Hepatocyte (in vitro differentiated cells): ENCODE measurements around the gene OR13J1. TPM values are rescaled to one million over a fixed set of nuclear protein-coding genes. Genes with fewer than 3 reads are reported as not detected.
"Not testable (repeated sequence)": the region's sequence is repeated elsewhere in the genome, so short reads cannot be mapped to it uniquely, and the experiment has no call there.

ENCODE experiments used
- DNase-seq: peaks from one replicate; pipeline ENCODE4 v3.0.0-alpha.2; 2016; ENCODE audit warnings: low spot score
- H2AFZ ChIP-seq: fragments of 200-600 bp; sonication (generic); 2 replicates; pipeline ENCODE4 v1.6.0; 2016; ENCODE audit warnings: antibody characterized with exemption, mild to moderate bottlenecking
- H3K27ac ChIP-seq: fragments of 200-600 bp; sonication (generic); 2 replicates; pipeline ENCODE4 v1.5.1; 2016; ENCODE audit warnings: mild to moderate bottlenecking
- H3K27me3 ChIP-seq: fragments of 200-600 bp; sonication (generic); 2 replicates; pipeline ENCODE4 v1.6.1; 2016
- H3K36me3 ChIP-seq: fragments of 200-600 bp; sonication (generic); replicated peaks from 2 replicates; pipeline ENCODE4 v1.5.1; 2016; ENCODE audit warnings: low read depth; ENCODE audit not compliant: insufficient read depth
- H3K4me1 ChIP-seq: fragments of 200-600 bp; sonication (generic); 2 replicates; pipeline ENCODE4 v1.5.1; 2016; ENCODE audit warnings: mild to moderate bottlenecking, moderate library complexity; ENCODE audit not compliant: insufficient read depth
- H3K4me2 ChIP-seq: fragments of 200-600 bp; sonication (generic); 2 replicates; pipeline ENCODE4 v1.6.0; 2016
- H3K4me3 ChIP-seq: fragments of 200-600 bp; sonication (generic); 2 replicates; pipeline ENCODE4 v1.5.1; 2016; ENCODE audit warnings: mild to moderate bottlenecking
- H3K79me2 ChIP-seq: fragments of 200-600 bp; sonication (generic); 2 replicates; pipeline ENCODE4 v1.6.0; 2017; ENCODE audit warnings: mild to moderate bottlenecking
- H3K9me2 ChIP-seq: fragments of 200-600 bp; sonication (generic); replicated peaks from 2 replicates; pipeline ENCODE4 v1.6.0; 2017; ENCODE audit warnings: mild to moderate bottlenecking; ENCODE audit not compliant: insufficient read depth
- H3K9me3 ChIP-seq: fragments of 200-600 bp; sonication (generic); 2 replicates; pipeline ENCODE4 v1.5.1; 2016; ENCODE audit warnings: low read depth, mild to moderate bottlenecking
- H4K20me1 ChIP-seq: fragments of 200-600 bp; sonication (generic); 2 replicates; pipeline ENCODE4 v1.6.0; 2016; ENCODE audit warnings: mild to moderate bottlenecking; ENCODE audit not compliant: insufficient read depth, poor library complexity, severe bottlenecking
- EZH2 ChIP-seq: fragments of 200-600 bp; sonication (generic); IDR thresholded peaks from 2 replicates; pipeline ENCODE4 v1.6.1; 2016; ENCODE audit warnings: antibody characterized with exemption, mild to moderate bottlenecking, borderline replicate concordance
- EZH2phosphoT487 ChIP-seq: fragments of 200-600 bp; sonication (generic); IDR thresholded peaks from one replicate; pipeline ENCODE4 v1.6.1; 2018; ENCODE audit warnings: antibody characterized with exemption, mild to moderate bottlenecking, low read depth, moderate library complexity; ENCODE audit not compliant: unreplicated experiment, severe bottlenecking
- WGBS: methylation state at CpG from one replicate; pipeline ENCODE4 v1.1.6; 2016; ENCODE audit warnings: low lambda C conversion rate; ENCODE audit errors: missing lambda C conversion rate; 5-methylcytosine and 5-hydroxymethylcytosine counted together
- polyA plus RNA-seq: library from polyadenylated mRNA; unstranded; fragments of >200 nt; fragmentation: Nextera tagmentation; extraction: Ambion mirVana; gene quantifications from 2 replicates; pipeline ENCODE4 v1.2.1, GENCODE V29; 2016
- total RNA-seq: library from RNA; depleted of rRNA; stranded (reverse); fragments of >200 nt; gene quantifications from 2 replicates; pipeline ENCODE4 v1.2.3, GENCODE V29; 2014
- TF ChIP-seq, protein P1 (sequence below): fragments of 200-600 bp; sonication (generic); IDR thresholded peaks from 2 replicates; pipeline ENCODE4 v1.5.1; 2016; ENCODE audit warnings: antibody characterized with exemption, mild to moderate bottlenecking; ENCODE audit not compliant: poor library complexity

Gene OR13J1
- total and polyA plus RNA-seq, 2 experiments from 2014 or later: not detected

GRCh38 chr9:35892051-35892450 lies 21.9 kb upstream of the OR13J1 start:
- H3K9me3 ChIP-seq: no peaks in the 10 kb centered on the region
- no peaks in the 10 kb centered on the region for H4K20me1 ChIP-seq
- H3K9me2 ChIP-seq: no peaks in the 10 kb centered on the region
- no peak overlapping the region for H3K4me3 ChIP-seq
- H3K4me1 ChIP-seq: no peaks in the 10 kb centered on the region
- H3K27me3 ChIP-seq: peaks cover 17% of the 10 kb centered on the region
- DNase-seq: no peak
- H2AFZ ChIP-seq: no peak overlapping the region
- no peak for TF ChIP-seq EZH2
- TF ChIP-seq EZH2phosphoT487: no peak
- TF ChIP-seq, protein P1, sequence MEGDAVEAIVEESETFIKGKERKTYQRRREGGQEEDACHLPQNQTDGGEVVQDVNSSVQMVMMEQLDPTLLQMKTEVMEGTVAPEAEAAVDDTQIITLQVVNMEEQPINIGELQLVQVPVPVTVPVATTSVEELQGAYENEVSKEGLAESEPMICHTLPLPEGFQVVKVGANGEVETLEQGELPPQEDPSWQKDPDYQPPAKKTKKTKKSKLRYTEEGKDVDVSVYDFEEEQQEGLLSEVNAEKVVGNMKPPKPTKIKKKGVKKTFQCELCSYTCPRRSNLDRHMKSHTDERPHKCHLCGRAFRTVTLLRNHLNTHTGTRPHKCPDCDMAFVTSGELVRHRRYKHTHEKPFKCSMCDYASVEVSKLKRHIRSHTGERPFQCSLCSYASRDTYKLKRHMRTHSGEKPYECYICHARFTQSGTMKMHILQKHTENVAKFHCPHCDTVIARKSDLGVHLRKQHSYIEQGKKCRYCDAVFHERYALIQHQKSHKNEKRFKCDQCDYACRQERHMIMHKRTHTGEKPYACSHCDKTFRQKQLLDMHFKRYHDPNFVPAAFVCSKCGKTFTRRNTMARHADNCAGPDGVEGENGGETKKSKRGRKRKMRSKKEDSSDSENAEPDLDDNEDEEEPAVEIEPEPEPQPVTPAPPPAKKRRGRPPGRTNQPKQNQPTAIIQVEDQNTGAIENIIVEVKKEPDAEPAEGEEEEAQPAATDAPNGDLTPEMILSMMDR: no peak
- H3K36me3 ChIP-seq: no peaks in the 10 kb centered on the region
- 89% methylated on average over 1 of the region's 1 CpG for WGBS
- H3K4me2 ChIP-seq: no peak overlapping the region
- H3K27ac ChIP-seq: no peak overlapping the region
- no peaks in the 10 kb centered on the region for H3K79me2 ChIP-seq

DNA sequence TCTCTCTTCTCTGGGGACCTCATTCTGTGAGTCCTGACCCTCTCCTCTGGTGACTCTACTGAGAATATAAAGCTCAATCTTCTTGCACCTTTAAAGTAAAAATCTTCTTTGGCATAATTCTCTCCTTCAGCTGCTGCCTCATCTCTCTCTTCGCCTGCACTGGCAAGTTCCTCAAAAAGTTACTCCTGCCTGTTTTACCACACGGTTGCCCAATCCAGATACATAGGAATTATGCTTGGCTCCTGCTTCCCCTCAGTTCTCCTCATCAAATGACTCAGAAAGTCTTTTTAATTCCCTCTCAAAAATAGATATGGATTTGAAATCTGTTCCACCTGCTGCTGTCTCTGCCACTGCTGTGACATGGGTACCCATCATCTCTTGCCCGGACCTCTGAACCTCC lies 21.4 kb upstream of the OR13J1 start:
- H4K20me1 ChIP-seq: no peaks in the 10 kb centered on the region
- no peak overlapping the region for H3K4me2 ChIP-seq
- H3K4me3 ChIP-seq: no peak overlapping the region
- H3K27ac ChIP-seq: no peak overlapping the region
- no peak for DNase-seq
- no peak overlapping the region for H2AFZ ChIP-seq
- H3K9me3 ChIP-seq: no peaks in the 10 kb centered on the region
- no peaks in the 10 kb centered on the region for H3K9me2 ChIP-seq
- no peaks in the 10 kb centered on the region for H3K79me2 ChIP-seq
- H3K27me3 ChIP-seq: peaks cover 17% of the 10 kb centered on the region
- TF ChIP-seq EZH2phosphoT487 (no peak), EZH2 (no peak)
- TF ChIP-seq, protein P1: no peak
- no peaks in the 10 kb centered on the region for H3K36me3 ChIP-seq
- no peaks in the 10 kb centered on the region for H3K4me1 ChIP-seq
- WGBS: 82% methylated on average over 3 of the region's 3 CpGs

DNA sequence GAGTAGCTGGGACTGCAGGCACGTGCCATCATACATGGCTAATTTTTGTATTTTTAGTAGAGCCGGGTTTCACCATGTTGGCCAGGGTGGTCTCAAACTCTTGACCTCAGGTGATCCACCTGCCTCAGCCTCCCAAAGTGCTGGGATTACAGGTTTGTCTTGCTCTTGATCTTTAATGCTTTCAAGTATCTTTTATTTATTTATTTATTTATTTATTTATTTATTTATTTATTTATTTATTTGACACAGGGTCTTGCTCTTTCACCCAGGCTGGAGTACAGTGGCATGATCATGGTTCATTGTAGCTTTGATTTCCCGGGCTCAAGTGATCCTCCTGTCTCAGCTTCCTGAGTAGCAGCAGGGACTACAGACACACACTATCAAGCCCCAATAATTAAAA lies 14.7 kb upstream of the OR13J1 start:
- H3K27me3 ChIP-seq, H3K4me1 ChIP-seq, DNase-seq, H3K36me3 ChIP-seq, H3K4me3 ChIP-seq, H3K27ac ChIP-seq, H3K79me2 ChIP-seq, H2AFZ ChIP-seq, H3K9me2 ChIP-seq, H4K20me1 ChIP-seq, H3K9me3 ChIP-seq, H3K4me2 ChIP-seq: not testable (repeated sequence)
- WGBS: 92% methylated on average over 3 of the region's 3 CpGs

- WGBS: 59% methylated on average over 3 of the region's 3 CpGs
- H3K9me3 ChIP-seq: no peaks in the 10 kb centered on the region
- no peaks in the 10 kb centered on the region for H3K36me3 ChIP-seq
- no peaks in the 10 kb centered on the region for H3K79me2 ChIP-seq
- H3K27ac ChIP-seq: no peak overlapping the region
- no peaks in the 10 kb centered on the region for H3K27me3 ChIP-seq
- H3K4me3 ChIP-seq: no peak overlapping the region
- no peak overlapping the region for H3K4me2 ChIP-seq
- H2AFZ ChIP-seq: no peak overlapping the region
- no peaks in the 10 kb centered on the region for H3K9me2 ChIP-seq
- no peaks in the 10 kb centered on the region for H3K4me1 ChIP-seq
- no peaks in the 10 kb centered on the region for H4K20me1 ChIP-seq
- TF ChIP-seq EZH2 (no peak), EZH2phosphoT487 (no peak)
- TF ChIP-seq, protein P1: no peak
- DNase-seq: no peak
Observed at GRCh38 chr9:35882996-35883395, 12.8 kb upstream of the OR13J1 start.
